GM18907 (cell line): ENCODE measurements around the gene SLC17A3.

Experiments
- ATAC-seq: cut with Tn5 transposase; IDR thresholded peaks from one replicate; pipeline ENCODE4 v1.9.1; 2021; ENCODE audit warnings: mild to moderate bottlenecking, moderate library complexity; ENCODE audit not compliant: unreplicated experiment

Gene SLC17A3

DNA sequence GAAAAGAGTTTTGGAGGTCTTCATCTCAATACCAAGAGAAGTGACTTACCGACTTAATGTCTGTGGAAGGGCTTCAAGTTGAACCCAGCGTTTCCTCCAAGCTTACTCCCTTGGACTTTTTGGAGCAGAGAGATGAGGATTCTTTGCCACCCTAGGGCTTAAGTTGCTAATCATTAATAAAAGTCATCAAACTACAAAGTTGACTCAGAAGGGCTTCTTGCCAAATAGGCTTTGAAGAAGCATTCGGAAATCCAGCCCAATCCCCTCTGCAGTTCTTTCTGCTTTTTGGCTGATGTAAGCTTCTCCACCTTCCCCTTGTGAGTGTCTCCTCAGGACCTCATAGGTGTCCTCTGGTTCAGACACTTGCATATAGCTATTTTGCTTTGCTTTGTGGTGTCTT is at the start of gene SLC17A3:
Gene SLC17A3, minus strand, starts transcription at position 126 of the 400 bp plus-strand sequence. CDS start 5,856 bp downstream, outside the sequence.
- ATAC-seq: no peak

GRCh38 chr6:25922301-25922700 is 48.3 kb upstream of the SLC17A3 start:
- no peak for ATAC-seq

- ATAC-seq: no peak
These were observed 47.6 kb upstream of the SLC17A3 start for GRCh38 chr6:25921525-25922203.

GRCh38 chr6:25919657-25920056 is 45.6 kb upstream of the SLC17A3 start:
- ATAC-seq: no peak

DNA sequence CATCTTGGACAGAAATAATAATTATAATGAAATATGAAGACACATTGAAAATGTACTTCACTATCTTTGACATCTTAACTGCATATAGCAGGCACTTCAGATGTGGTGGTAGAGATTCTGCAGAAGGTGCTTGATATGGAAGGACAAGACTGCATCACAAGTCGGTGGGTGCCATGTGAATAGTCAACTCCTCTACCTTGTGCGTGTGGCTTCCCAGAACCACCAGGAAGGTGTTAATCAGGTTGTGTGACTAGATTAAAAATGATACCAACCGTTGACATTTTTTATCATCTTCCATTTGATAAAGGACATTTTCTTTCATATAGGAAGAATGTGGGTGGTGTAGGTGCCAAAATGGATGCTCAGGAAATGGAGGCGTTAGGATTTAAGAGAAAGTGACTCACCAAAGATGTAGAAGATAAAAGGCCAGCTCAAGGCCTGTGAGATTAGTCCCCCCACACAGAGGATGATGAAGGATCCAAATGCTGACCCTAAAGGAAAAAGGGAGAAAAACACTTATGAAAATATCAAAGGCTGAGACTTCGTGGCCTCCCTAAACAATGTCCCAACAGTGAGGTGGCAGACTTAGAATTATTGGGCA is 44.1 kb upstream of the SLC17A3 start:
- no peak for ATAC-seq

DNA sequence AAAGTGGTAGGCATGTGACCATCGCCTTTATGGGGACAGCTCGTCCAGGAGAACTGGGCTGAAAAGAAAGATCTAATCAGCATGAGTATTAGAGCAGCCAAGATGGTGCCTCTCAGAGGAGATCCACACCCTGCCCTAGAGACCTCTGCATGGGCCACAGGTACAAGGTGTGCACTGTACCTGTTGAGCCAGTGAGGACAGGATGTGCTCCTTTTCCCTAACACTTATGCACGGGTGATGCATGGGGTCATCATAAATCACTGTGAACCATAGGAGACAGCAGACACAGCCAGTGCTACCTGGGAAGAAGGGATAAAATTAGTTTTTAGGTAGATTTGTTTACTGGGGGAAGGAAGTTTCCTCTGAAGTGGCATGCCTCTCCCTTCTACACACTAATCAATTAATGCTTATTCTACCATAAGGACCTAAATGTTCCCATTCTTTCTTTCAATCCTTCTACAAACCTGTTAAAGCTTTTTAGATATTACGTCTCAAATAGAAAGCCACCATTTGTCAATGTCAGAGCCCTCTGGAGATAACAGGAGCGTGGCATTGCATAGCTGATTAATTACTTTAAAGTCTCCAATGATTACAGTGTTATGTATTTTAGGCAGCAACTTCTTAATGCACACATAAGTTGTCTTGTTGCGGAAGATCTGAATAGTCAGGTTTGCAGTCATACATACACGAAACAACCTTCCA is 42.9 kb upstream of the SLC17A3 start:
- no peak for ATAC-seq

DNA sequence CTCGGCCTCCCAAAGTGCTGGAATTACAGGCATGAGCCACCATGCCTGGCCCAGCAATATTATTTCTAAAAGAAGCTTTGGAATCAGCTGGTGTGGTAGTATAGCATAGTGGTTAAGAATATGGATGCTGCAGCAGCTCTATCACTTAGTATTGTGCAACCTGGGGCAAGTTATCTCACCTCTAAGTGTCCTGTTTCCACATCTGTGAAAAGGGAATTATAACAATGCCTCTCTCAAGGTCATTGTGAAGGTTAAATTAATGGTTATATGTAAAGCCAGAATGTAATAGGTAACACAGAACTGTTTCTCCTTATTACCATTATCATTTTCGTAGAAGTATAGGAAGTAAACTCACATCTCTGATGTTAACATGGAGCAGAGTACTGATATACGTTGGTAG is 42.3 kb upstream of the SLC17A3 start:
- no peak for ATAC-seq

DNA sequence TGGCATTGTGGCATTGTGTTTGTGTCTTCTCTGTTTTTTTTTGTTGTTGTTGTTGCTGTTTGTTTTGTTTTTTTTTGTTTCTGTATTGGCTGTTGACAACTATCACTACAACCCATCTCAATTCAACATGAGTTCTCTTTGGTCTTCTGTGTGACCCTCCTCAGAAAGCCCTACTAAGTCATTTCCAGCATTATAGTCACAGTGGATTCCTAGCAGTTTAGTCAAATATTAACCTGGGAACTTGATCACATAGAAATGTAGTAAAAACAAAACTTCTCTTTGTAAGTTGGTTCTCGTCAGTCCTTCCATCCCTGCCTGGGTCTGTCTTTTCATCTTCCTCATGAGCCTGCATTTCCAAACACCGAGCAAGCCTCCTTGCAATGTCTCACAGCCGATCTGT is 39.7 kb upstream of the SLC17A3 start:
- no peak for ATAC-seq

DNA sequence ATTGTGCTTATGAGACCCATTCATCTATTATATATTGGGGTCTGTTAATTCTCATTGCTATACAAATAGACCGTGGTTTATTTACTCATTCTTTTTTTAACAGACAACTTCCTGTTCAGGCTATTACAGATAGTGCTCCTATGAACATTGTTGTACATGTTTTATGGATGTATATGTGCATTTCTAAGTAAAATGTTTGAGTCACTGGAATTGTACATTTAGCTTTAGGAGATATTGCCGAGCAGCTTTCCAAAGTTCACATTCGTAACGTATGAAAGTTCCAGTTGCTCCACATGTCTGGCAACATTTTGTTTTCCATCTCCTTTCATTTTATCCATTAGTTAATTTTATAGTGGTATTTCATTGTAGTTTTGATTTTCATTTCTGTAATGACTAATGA is 37.3 kb upstream of the SLC17A3 start:
- no peak for ATAC-seq

DNA sequence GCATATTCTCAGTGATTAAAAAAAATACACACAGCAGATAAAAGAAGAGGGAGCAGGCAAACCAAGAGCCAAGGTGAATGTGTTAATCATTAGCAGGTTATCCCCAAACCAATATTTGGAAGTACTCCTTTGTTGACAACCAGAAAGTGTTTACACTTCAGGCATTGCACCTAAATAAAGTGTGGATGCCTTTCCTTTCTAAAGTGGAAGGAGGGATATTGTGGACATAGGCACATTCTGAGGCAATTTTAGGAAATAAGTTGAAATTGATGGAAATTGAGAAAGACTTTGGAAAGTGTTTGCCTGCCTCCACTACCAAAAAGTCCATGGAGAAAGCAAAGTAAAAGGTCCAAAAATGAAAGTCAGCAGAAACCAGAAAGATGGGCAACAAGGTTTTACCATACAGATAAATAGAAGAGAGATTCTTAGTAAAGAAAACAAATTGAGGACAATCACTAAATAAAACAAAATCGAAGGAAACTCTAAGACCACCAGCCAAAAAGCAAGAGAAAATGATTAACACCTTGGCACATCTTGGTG is 33.5 kb upstream of the SLC17A3 start:
- no peak for ATAC-seq

DNA sequence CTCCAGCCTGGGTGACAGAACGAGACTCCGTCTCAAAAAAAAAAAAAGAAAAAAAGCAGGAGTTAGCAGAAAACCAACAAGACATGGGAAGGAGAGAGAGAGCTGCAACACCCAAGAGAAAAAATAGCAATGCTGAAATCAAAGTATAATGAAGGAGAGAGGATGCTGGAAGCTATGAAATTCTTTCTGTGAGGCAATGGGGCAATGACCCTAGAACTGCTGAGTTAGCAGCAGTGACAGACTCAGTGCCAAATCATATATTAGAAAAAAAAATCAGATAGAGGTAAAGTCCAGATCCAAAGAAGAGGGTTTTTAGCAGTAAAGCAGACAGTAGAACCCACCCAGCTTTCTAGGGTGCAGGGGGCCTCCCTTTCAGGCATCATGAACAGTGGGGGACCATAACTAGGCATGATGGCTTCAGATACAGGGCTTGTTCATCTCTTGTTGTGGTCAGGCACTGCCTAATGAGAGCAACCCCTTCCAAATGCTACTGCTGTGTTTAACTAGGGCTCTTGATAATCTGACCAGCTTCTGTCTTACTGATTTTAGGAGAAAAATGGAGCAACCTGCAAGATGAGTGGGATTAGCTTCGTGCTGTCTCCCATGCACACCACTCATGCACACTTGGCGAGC is 29.5 kb upstream of the SLC17A3 start:
- no peak for ATAC-seq

GRCh38 chr6:25902071-25902470 is 28.0 kb upstream of the SLC17A3 start:
- ATAC-seq: no peak

DNA sequence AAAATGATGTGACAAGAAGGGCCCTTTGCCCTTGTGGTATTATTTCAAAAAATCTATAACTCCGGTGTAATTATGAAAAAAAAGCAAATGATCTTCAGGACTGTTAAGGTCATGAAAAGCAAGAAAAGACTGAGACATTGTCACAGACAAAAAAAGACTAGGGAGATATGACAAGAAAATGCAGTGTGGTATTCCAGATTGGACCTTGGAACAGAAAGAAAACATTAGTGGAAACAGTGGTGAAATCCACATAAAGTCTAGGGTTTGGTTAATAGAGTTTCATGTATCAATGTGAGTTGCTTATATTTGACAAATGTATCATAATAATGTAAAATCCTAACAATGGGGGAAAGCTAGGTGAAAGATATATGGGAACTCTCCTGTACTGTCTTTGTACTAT is 26.8 kb upstream of the SLC17A3 start:
- no peak for ATAC-seq

DNA sequence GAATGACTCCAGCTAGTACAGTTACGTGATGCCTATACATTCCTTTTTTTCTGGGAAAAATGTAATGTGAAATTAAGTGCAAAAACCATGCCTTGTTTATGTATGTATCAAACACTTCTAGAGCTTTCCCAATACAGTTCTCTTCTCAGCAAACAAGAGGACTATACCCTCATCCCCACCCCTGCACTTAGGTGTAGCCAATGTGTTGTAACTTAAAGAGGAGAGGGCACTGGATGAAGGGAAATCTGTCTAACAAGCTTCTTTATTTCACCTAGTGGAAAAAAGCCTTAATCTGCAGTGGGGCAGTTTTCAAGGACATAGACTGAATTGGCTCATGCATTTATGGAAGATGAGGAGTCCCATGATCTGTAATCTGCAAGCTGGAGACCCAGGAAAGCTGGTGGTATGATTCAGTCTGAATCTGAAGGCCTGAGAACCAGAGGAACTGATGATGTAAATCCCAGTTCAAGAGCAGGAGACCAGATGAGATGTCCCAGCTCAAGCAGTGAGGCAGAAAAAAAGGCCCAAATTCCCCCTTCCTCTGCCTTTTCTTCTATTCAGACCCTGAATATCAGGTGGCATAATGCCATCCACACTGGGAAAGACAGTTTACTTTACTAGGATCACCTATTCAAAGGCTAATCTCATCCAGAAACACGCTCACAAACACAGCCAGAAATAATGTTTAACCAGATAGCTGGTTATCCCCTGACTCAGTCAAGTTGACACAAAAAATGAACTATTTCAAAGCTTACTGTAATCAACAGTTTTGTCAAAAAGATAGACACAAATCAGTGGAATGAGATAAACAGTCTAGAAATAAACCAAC is 25.8 kb upstream of the SLC17A3 start:
- no peak for ATAC-seq

- ATAC-seq: no peak
These were observed 25.1 kb upstream of the SLC17A3 start for GRCh38 chr6:25899123-25899522.

GRCh38 chr6:25898289-25898977 is 24.4 kb upstream of the SLC17A3 start:
- ATAC-seq: no peak

DNA sequence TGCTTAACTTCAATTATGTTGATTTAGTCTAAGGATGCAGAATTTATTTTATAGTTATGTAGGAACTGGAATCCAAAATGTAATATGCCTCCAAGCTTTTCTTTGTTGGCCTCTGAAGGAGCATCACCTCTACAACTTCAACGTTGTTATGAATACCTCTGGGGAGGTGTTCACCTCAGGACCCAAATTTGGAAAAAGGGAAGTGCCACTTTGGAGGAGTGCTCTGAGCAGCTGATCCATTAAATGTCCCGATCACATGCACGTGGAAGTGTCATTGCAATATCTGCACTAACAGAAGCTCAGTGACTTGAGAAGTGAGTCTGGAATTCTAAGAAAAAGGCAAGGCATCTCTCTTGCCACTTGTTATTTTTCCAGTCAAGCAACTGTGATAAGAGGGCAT is 22.2 kb upstream of the SLC17A3 start:
- no peak for ATAC-seq

GRCh38 chr6:25895771-25896170 is 21.7 kb upstream of the SLC17A3 start:
- no peak for ATAC-seq

- ATAC-seq: no peak
These were observed 19.7 kb upstream of the SLC17A3 start for GRCh38 chr6:25893778-25894177.

GRCh38 chr6:25892877-25893276 is 18.8 kb upstream of the SLC17A3 start:
- ATAC-seq: no peak
